CD14-positive monocyte (primary cell): ENCODE measurements around the gene DENND11. TPM values are rescaled to one million over a fixed set of nuclear protein-coding genes. Genes with fewer than 3 reads are reported as not detected.

Source experiments
- DNase-seq, 3 donors: peaks; one replicate each; pipeline ENCODE4 v3.0.0-alpha.2; 2011 to 2022
- H2AFZ ChIP-seq: 2 replicates; pipeline ENCODE4 v1.6.0; 2012; ENCODE audit warnings: mild to moderate bottlenecking, low read depth, low read length, inconsistent platforms; ENCODE audit not compliant: insufficient read depth, poor library complexity, severe bottlenecking
- H3K27ac ChIP-seq, 2 donors: 1 replicate in 1 of 2; 2 replicates in 1 of 2; pipeline ENCODE4 v1.5.1; 2012 to 2013; ENCODE audit warnings: low read length in 2 of 2, control low read depth in 1 of 2, inconsistent platforms in 1 of 2, low read depth in 1 of 2, mild to moderate bottlenecking in 1 of 2
- H3K27me3 ChIP-seq, 2 donors: one replicate each; pipeline versions ENCODE4 v1.6.0 to v1.6.1; 2011 to 2013; ENCODE audit warnings: low read length in 2 of 2; ENCODE audit not compliant: control insufficient read depth in 2 of 2, insufficient read depth in 2 of 2
- H3K36me3 ChIP-seq, 2 donors: replicated peaks in 1 of 2; 1 replicate in 1 of 2; 2 replicates in 1 of 2; pipeline versions ENCODE4 v1.5.1 to v1.6.1; 2012 to 2013; ENCODE audit warnings: low read length in 2 of 2, control low read depth in 1 of 2, inconsistent platforms in 1 of 2, mild to moderate bottlenecking in 1 of 2; ENCODE audit not compliant: insufficient read depth in 2 of 2, control insufficient read depth in 1 of 2
- H3K4me1 ChIP-seq, 2 donors: 1 replicate in 1 of 2; 2 replicates in 1 of 2; pipeline versions ENCODE4 v1.5.1 to v1.6.1; 2012 to 2013; ENCODE audit warnings: low read length in 2 of 2, control low read depth in 1 of 2, inconsistent platforms in 1 of 2, mild to moderate bottlenecking in 1 of 2, moderate library complexity in 1 of 2; ENCODE audit not compliant: insufficient read depth in 2 of 2, control insufficient read depth in 1 of 2
- H3K4me2 ChIP-seq: replicated peaks from 2 replicates; pipeline ENCODE3; 2012; ENCODE audit warnings: low read length, moderate library complexity, mild to moderate bottlenecking; ENCODE audit not compliant: poor library complexity, severe bottlenecking; ENCODE audit errors: extremely low read depth
- H3K4me3 ChIP-seq, 3 experiments: fragments of 200-600 bp in 1 of 3; sonication (generic) in 1 of 3; replicated peaks in 1 of 3; 1 replicate in 2 of 3; 2 replicates in 1 of 3; pipeline ENCODE4 v1.5.1; 2011 to 2013; ENCODE audit warnings: low read length in 3 of 3, mild to moderate bottlenecking in 3 of 3, control low read depth in 2 of 3, low read depth in 2 of 3, inconsistent platforms in 1 of 3, moderate library complexity in 1 of 3
- H3K79me2 ChIP-seq: 2 replicates; pipeline ENCODE4 v1.6.0; 2012; ENCODE audit warnings: mild to moderate bottlenecking, control low read depth, inconsistent platforms, low read length, moderate library complexity; ENCODE audit not compliant: insufficient read depth
- H3K9ac ChIP-seq: 2 replicates; pipeline ENCODE4 v1.6.0; 2017; ENCODE audit warnings: low read length, mild to moderate bottlenecking; ENCODE audit not compliant: insufficient read depth, poor library complexity, severe bottlenecking
- H3K9me3 ChIP-seq, 2 donors: replicated peaks in 1 of 2; 1 replicate in 1 of 2; 2 replicates in 1 of 2; pipeline versions ENCODE4 v1.5.1 to v1.6.1; 2012 to 2013; ENCODE audit warnings: low read length in 2 of 2, control low read depth in 1 of 2; ENCODE audit not compliant: control insufficient read depth in 1 of 2, insufficient read depth in 1 of 2
- H4K20me1 ChIP-seq: 2 replicates; pipeline ENCODE4 v1.6.0; 2012; ENCODE audit warnings: mild to moderate bottlenecking, low read length, control low read depth, moderate library complexity; ENCODE audit not compliant: insufficient read depth
- H3K27ac Mint-ChIP-seq, 7 donors: one replicate each; pipeline ENCODE4 v1.8.0; 2020; ENCODE audit warnings: mild to moderate bottlenecking in 7 of 7, mixed read lengths in 7 of 7, moderate library complexity in 6 of 7, inconsistent platforms in 2 of 7
- H3K27me3 Mint-ChIP-seq, 3 donors: one replicate each; pipeline ENCODE4 v1.8.0; 2021 to 2022; ENCODE audit warnings: low read depth in 3 of 3, mild to moderate bottlenecking in 3 of 3, mixed read lengths in 3 of 3, moderate library complexity in 3 of 3, inconsistent platforms in 1 of 3
- H3K36me3 Mint-ChIP-seq, 2 donors: one replicate each; pipeline ENCODE4 v1.8.0; 2020; ENCODE audit warnings: mixed read lengths in 2 of 2, inconsistent platforms in 1 of 2, mild to moderate bottlenecking in 1 of 2
- H3K4me1 Mint-ChIP-seq: one replicate; pipeline ENCODE4 v1.8.0; 2020; ENCODE audit warnings: mild to moderate bottlenecking, mixed read lengths
- H3K4me3 Mint-ChIP-seq, 2 donors: one replicate each; pipeline ENCODE4 v1.8.0; 2020; ENCODE audit warnings: mild to moderate bottlenecking in 2 of 2, mixed read lengths in 2 of 2, moderate library complexity in 1 of 2
- H3K9me3 Mint-ChIP-seq, 7 donors: one replicate each; pipeline ENCODE4 v1.8.0; 2020 to 2022; ENCODE audit warnings: mixed read lengths in 7 of 7, mild to moderate bottlenecking in 6 of 7, moderate library complexity in 6 of 7, inconsistent platforms in 2 of 7
- whole genome bisulfite sequencing: methylation state at CpG from one replicate; pipeline ENCODE4 v1.1.5; 2013; ENCODE audit warnings: missing lambda C conversion rate; ENCODE audit not compliant: insufficient coverage; 5-methylcytosine and 5-hydroxymethylcytosine counted together
- intact Hi-C, 2 donors: fragments of 100-400 bp; cut with micrococcal nuclease; formaldehyde crosslinking; loops; one replicate each; pipeline versions ENCODE4 v1.15.0 to v1.15.1; 2023
- polyA plus RNA-seq, 3 donors: library from polyadenylated mRNA; depleted of rRNA in 1 of 3; unstranded in 2 of 3; stranded (reverse) in 1 of 3; fragments of 300-500 nt in 2 of 3; fragments of >200 nt in 1 of 3; fragmentation: Illumina TruSeq in 2 of 3; gene quantifications; 1 replicate in 2 of 3; 2 replicates in 1 of 3; pipeline ENCODE4 v1.2.3, GENCODE V29; 2012 to 2021
- TF ChIP-seq, protein P1 (sequence below): fragments of 200-600 bp; IDR thresholded peaks from one replicate; pipeline ENCODE4 v1.8.0; 2022; ENCODE audit warnings: antibody characterized with exemption, mild to moderate bottlenecking

Gene DENND11
- polyA plus RNA-seq, 3 donors = 1.4 to 4.7 (median 1.9) TPM

DNA sequence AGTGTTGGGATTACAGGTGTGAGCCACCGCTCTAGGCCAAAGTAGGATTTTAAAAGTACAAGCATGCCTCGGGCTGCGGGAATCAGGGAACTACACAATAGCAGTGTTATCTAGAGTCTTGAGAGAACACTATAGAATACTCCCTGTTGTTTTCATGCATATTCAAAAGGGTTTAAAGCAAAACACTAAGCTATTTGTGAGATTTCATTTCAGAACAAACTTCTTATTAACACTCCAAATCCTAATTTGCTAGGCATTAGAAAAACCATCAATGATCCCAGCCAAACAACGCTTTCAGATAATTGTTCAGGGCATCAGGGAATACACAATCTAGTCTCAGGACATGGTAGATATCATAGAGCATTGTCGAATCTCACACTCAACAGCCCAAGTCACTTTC is 13.9 kb downstream of the DENND11 start:
- Mint-ChIP-seq H3K27ac (no peak overlapping the region), H3K9me3 (no peaks in the 10 kb centered on the region), H3K36me3 (peaks cover 11 to 12% of the 10 kb centered on the region in 2 donors), H3K4me3 (no peak overlapping the region), H3K4me1 (no peaks in the 10 kb centered on the region), H3K27me3 (no peaks in the 10 kb centered on the region)
- no peak overlapping the region for H2AFZ ChIP-seq
- no peak overlapping the region for H3K4me2 ChIP-seq
- H3K4me1 ChIP-seq = no peaks in the 10 kb centered on the region
- no peak overlapping the region for H3K9ac ChIP-seq
- no peaks in the 10 kb centered on the region for H3K27me3 ChIP-seq
- no peak overlapping the region for H3K27ac ChIP-seq
- H3K79me2 ChIP-seq = no peaks in the 10 kb centered on the region
- no peak overlapping the region for H3K4me3 ChIP-seq
- intact Hi-C loops = no loop called here
- WGBS = no CpG with 5 or more reads among the region's 5 CpGs
- no peaks in the 10 kb centered on the region for H4K20me1 ChIP-seq
- TF ChIP-seq, protein P1, sequence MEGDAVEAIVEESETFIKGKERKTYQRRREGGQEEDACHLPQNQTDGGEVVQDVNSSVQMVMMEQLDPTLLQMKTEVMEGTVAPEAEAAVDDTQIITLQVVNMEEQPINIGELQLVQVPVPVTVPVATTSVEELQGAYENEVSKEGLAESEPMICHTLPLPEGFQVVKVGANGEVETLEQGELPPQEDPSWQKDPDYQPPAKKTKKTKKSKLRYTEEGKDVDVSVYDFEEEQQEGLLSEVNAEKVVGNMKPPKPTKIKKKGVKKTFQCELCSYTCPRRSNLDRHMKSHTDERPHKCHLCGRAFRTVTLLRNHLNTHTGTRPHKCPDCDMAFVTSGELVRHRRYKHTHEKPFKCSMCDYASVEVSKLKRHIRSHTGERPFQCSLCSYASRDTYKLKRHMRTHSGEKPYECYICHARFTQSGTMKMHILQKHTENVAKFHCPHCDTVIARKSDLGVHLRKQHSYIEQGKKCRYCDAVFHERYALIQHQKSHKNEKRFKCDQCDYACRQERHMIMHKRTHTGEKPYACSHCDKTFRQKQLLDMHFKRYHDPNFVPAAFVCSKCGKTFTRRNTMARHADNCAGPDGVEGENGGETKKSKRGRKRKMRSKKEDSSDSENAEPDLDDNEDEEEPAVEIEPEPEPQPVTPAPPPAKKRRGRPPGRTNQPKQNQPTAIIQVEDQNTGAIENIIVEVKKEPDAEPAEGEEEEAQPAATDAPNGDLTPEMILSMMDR = no peak
- peaks cover 5 to 16% of the 10 kb centered on the region in 2 donors for H3K36me3 ChIP-seq
- DNase-seq = no peak
- H3K9me3 ChIP-seq = no peaks in the 10 kb centered on the region

DNA sequence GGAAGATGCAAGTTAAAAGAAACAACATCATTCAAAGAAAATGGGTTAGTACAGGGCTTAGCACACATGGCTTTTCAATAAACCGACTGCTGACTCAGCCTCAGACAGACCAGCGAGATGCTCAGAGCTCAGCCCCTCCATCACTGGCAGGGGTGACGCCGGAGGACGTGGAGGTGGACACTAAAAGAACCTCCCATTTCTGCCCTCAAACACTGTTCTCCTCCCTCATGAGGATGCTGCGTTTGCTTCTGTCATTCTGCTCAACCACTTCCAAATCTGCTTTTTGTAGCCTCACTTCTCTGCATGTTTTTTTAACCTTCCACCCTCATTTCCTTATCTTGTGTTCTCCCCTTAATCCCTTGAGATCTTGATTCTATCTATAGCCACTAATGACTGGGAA is 15.3 kb downstream of the DENND11 start:
- Histone ChIP-seq H3K79me2 (no peaks in the 10 kb centered on the region), H4K20me1 (no peaks in the 10 kb centered on the region), H3K4me2 (no peak overlapping the region), H3K27ac (no peak overlapping the region), H3K36me3 (peaks cover 5 to 16% of the 10 kb centered on the region in 2 donors), H3K4me1 (no peaks in the 10 kb centered on the region), H3K9ac (no peak overlapping the region), H3K27me3 (no peaks in the 10 kb centered on the region), H3K4me3 (no peak overlapping the region), H2AFZ (no peak overlapping the region), H3K9me3 (no peaks in the 10 kb centered on the region)
- intact Hi-C loops = no loop called here
- TF ChIP-seq, protein P1 = no peak
- Mint-ChIP-seq H3K36me3 (peaks cover 11 to 12% of the 10 kb centered on the region in 2 donors), H3K27me3 (no peaks in the 10 kb centered on the region), H3K4me1 (no peaks in the 10 kb centered on the region), H3K27ac (no peak overlapping the region), H3K9me3 (no peaks in the 10 kb centered on the region), H3K4me3 (no peak overlapping the region)
- no peak for DNase-seq
- WGBS = 97% methylated on average over 6 of the region's 6 CpGs
